ENCODE data around the gene IL16. TPM values are rescaled to one million over a fixed set of nuclear protein-coding genes. Genes with fewer than 3 reads are reported as not detected.

The IL16 gene
- total and polyA plus RNA-seq, 4 donors: 4.3 to 6.6 (median 5.1) TPM

DNA sequence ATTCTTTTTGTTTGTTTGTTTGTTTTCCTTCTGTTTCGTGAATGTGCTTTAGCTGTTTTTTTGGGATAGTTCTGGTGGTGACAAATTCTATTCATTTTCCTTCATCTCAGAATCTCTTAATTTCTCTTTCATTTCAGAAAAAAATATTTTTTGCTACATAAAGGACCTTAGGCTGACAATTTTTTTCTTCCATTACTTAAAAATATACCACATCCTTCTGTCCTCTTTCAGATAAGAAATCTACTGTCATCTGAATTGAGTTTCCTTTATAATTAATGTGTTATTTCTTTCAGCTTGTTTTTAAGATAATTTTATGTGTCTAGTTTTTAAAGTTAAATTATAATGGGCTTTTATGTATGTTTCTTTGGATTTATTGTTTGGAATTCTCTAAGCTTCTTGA is 47.6 kb downstream of the IL16 start:
- no peaks in the 10 kb centered on the region for H3K27me3 ChIP-seq (ENCODE audit: control insufficient read depth, insufficient read depth, low read length)
- H3K4me3 ChIP-seq (ENCODE audit: low read depth, low read length): no peak overlapping the region
- H3K36me3 ChIP-seq (ENCODE audit: control insufficient read depth, insufficient read depth, low read length): no peaks in the 10 kb centered on the region
- peaks cover 4% of the 10 kb centered on the region for H3K9me3 ChIP-seq (ENCODE audit: control insufficient read depth, insufficient read depth, low read length)
- H3K4me1 ChIP-seq (ENCODE audit: control insufficient read depth, insufficient read depth, low read length): no peaks in the 10 kb centered on the region
- no CpG with 5 or more reads among the region's 1 CpG for WGBS (ENCODE audit: insufficient coverage)
- DNase-seq (ENCODE audit: low read depth in 4 of 6, low spot score in 6 of 6): no peak
- no peak overlapping the region for H3K27ac ChIP-seq (ENCODE audit: low read depth, low read length)

DNA sequence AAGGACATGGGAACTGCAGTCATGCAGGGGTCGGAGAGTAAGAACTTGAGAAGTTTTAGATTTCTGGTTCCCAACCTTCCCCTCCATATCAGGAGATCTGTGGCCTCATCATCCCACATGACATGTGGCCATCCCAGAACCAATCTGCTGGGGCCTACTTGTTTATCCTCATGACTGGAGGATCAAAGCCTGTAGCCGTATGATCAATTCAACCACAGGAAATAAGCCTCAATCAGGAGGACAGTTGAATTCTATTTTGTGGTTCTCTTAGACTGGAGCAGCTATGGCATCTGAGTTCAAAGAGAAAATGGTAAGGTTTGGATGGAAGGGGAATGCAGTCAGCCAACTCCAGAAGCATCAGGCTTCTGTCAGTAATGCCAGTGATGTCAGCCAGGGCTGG is 57.2 kb downstream of the IL16 start:
- no peak for DNase-seq (ENCODE audit: low read depth in 4 of 6, low spot score in 6 of 6)
- WGBS (ENCODE audit: insufficient coverage): 86% methylated on average over 1 of the region's 2 CpGs

DNA sequence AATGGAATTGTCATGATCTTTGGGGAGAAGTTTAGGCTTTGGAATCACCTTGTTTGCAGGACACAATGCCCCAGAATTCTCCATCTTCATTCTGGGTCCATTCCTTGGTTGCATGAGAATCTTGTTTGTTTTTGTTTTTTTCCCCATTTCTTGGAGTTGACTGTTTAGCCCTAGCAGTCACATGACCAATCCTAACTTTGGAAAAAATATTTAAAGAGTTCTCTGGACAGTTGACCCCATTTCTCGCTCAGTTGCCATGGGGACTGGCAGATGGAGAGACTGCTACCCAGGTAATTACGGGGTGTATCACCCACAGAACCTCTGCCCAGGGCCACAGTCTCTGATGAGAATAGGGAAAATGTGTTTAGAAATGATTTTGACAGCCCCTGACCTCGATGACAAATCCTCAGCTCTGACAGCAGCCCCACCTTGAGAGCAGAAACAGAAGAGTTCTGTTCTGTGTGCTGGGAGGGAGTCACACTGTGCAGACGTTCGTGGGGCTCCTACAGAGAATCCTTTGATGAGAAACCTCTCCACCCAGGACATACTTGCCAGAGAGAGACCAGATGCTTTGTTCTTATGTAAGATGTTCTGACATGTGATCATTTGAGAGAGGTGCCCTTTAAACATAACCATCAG is 57.7 kb downstream of the IL16 start:
- DNase-seq (ENCODE audit: low read depth in 4 of 6, low spot score in 6 of 6): no peak
- no peak overlapping the region for H3K4me3 ChIP-seq (ENCODE audit: low read depth, low read length)
- no peaks in the 10 kb centered on the region for H3K4me1 ChIP-seq (ENCODE audit: control insufficient read depth, insufficient read depth, low read length)
- 38% methylated on average over 3 of the region's 5 CpGs for WGBS (ENCODE audit: insufficient coverage)
- H3K27ac ChIP-seq (ENCODE audit: low read depth, low read length): no peak overlapping the region
- H3K9me3 ChIP-seq (ENCODE audit: control insufficient read depth, insufficient read depth, low read length): no peaks in the 10 kb centered on the region
- no peaks in the 10 kb centered on the region for H3K27me3 ChIP-seq (ENCODE audit: control insufficient read depth, insufficient read depth, low read length)
- H3K36me3 ChIP-seq (ENCODE audit: control insufficient read depth, insufficient read depth, low read length): no peaks in the 10 kb centered on the region

More for the DNA sequence above, 57.2 kb downstream of the IL16 start:
- no peaks in the 10 kb centered on the region for H3K4me1 ChIP-seq (ENCODE audit: control insufficient read depth, insufficient read depth, low read length)
- no peaks in the 10 kb centered on the region for H3K27me3 ChIP-seq (ENCODE audit: control insufficient read depth, insufficient read depth, low read length)
- H3K4me3 ChIP-seq (ENCODE audit: low read depth, low read length): no peak overlapping the region
- no peaks in the 10 kb centered on the region for H3K36me3 ChIP-seq (ENCODE audit: control insufficient read depth, insufficient read depth, low read length)
- no peak overlapping the region for H3K27ac ChIP-seq (ENCODE audit: low read depth, low read length)
- H3K9me3 ChIP-seq (ENCODE audit: control insufficient read depth, insufficient read depth, low read length): no peaks in the 10 kb centered on the region

DNA sequence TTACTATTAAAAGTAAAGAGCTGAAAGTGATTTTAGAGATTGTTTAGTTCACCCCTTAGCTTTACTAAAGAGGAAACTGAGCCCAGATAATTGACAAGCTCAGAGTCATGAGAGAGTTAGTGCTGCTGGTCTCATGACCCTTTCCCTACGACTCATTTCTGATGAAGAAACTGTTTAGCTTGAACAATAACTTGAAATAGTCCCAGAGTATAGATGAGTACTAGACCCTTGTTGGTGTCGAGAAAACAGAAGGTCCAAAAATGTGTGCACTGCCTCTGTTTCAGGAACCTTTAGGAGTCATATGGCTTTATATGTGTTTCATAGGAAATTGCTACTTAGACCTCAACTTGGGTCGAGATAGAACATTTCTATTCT is 58.2 kb downstream of the IL16 start:
- no peaks in the 10 kb centered on the region for H3K36me3 ChIP-seq (ENCODE audit: control insufficient read depth, insufficient read depth, low read length)
- DNase-seq (ENCODE audit: low read depth in 4 of 6, low spot score in 6 of 6): no peak
- H3K9me3 ChIP-seq (ENCODE audit: control insufficient read depth, insufficient read depth, low read length): no peaks in the 10 kb centered on the region
- no peaks in the 10 kb centered on the region for H3K4me1 ChIP-seq (ENCODE audit: control insufficient read depth, insufficient read depth, low read length)
- no peak overlapping the region for H3K27ac ChIP-seq (ENCODE audit: low read depth, low read length)
- H3K4me3 ChIP-seq (ENCODE audit: low read depth, low read length): no peak overlapping the region
- no peaks in the 10 kb centered on the region for H3K27me3 ChIP-seq (ENCODE audit: control insufficient read depth, insufficient read depth, low read length)
- no CpG with 5 or more reads among the region's 3 CpGs for WGBS (ENCODE audit: insufficient coverage)

DNA sequence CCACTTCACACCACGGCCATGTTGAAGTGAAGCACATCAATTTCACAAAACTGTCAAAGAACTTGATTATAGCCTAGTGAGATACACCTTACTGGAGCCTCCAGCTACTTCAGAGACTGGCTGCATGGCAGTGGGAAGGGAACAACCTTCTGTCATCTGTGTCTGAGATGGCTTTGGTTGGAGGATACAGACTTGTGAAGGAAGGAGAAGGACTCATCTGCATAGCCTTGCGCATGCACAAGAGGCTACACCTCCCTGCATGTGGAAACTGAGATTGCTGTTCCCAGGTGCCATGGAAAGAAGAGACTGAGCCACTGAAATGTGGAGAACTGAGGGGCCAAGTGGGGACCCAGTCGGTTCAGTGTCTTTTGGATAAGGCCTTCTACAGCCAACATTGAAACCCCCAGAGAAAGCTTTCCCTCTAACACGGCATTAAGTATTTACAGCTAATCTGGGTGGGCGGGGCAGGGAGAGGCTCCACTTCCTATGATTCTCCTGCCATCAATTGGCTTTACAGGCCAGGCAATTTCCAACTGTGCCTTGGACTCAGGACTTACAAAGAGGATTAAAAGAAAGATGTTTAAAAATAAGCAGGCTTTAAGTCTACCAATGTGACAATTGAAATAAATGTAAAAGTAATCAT is 58.8 kb downstream of the IL16 start:
- DNase-seq (ENCODE audit: low read depth in 4 of 6, low spot score in 6 of 6): no peak
- Histone ChIP-seq H3K9me3 (ENCODE audit: control insufficient read depth, insufficient read depth, low read length) (no peaks in the 10 kb centered on the region), H3K4me1 (ENCODE audit: control insufficient read depth, insufficient read depth, low read length) (no peaks in the 10 kb centered on the region), H3K27me3 (ENCODE audit: control insufficient read depth, insufficient read depth, low read length) (no peaks in the 10 kb centered on the region), H3K36me3 (ENCODE audit: control insufficient read depth, insufficient read depth, low read length) (no peaks in the 10 kb centered on the region), H3K4me3 (ENCODE audit: low read depth, low read length) (no peak overlapping the region), H3K27ac (ENCODE audit: low read depth, low read length) (no peak overlapping the region)
- 95% methylated on average over 3 of the region's 5 CpGs for WGBS (ENCODE audit: insufficient coverage)

DNA sequence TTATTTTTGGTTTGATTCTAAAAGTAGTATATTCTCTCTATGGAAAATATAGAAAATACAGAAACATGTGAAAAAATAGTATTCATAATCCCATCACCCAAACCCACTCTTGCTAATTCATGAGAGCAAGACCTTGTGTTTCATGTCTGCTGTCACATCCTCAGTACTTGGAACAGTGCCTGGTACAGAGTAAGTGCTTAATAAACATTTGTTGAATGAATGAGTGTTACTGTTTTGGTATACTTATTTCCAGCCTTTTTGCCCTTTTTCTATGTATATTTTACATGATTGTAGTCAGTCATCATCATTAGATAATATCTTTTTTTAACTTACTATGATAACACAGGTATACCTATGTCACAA is 59.3 kb downstream of the IL16 start:
- H3K4me1 ChIP-seq (ENCODE audit: control insufficient read depth, insufficient read depth, low read length): no peaks in the 10 kb centered on the region
- H3K36me3 ChIP-seq (ENCODE audit: control insufficient read depth, insufficient read depth, low read length): no peaks in the 10 kb centered on the region
- H3K27me3 ChIP-seq (ENCODE audit: control insufficient read depth, insufficient read depth, low read length): no peaks in the 10 kb centered on the region
- no peak overlapping the region for H3K27ac ChIP-seq (ENCODE audit: low read depth, low read length)
- H3K9me3 ChIP-seq (ENCODE audit: control insufficient read depth, insufficient read depth, low read length): no peaks in the 10 kb centered on the region
- DNase-seq (ENCODE audit: low read depth in 4 of 6, low spot score in 6 of 6): no peak
- no peak overlapping the region for H3K4me3 ChIP-seq (ENCODE audit: low read depth, low read length)

DNA sequence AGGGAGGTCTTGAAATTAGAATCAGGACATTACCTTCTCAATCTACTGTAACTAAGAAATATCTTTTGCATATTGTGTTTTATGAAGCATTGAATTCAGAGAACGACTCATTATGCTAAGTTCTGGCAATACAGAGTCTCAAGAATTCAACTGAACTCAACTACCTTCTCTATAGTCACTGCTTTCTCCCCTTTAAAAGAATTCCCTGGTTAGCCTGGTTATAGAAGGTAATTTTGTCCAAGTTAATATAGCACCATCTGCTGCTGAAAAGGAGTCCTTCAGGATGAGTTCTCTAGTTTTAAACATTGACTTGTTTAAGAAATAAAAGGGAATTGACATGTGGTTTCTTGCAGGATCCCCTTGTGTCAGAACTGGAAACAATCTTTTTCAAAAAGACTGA is 60.2 kb downstream of the IL16 start:
- peak in 4 of 6 donors; percentile 4 to 84 (median 46) for DNase-seq (ENCODE audit: low read depth in 4 of 6, low spot score in 6 of 6)
- no peaks in the 10 kb centered on the region for H3K36me3 ChIP-seq (ENCODE audit: control insufficient read depth, insufficient read depth, low read length)
- no peaks in the 10 kb centered on the region for H3K27me3 ChIP-seq (ENCODE audit: control insufficient read depth, insufficient read depth, low read length)
- no peaks in the 10 kb centered on the region for H3K4me1 ChIP-seq (ENCODE audit: control insufficient read depth, insufficient read depth, low read length)
- no CpG with 5 or more reads among the region's 1 CpG for WGBS (ENCODE audit: insufficient coverage)
- no peaks in the 10 kb centered on the region for H3K9me3 ChIP-seq (ENCODE audit: control insufficient read depth, insufficient read depth, low read length)
- H3K27ac ChIP-seq (ENCODE audit: low read depth, low read length): no peak overlapping the region
- H3K4me3 ChIP-seq (ENCODE audit: low read depth, low read length): no peak overlapping the region

DNA sequence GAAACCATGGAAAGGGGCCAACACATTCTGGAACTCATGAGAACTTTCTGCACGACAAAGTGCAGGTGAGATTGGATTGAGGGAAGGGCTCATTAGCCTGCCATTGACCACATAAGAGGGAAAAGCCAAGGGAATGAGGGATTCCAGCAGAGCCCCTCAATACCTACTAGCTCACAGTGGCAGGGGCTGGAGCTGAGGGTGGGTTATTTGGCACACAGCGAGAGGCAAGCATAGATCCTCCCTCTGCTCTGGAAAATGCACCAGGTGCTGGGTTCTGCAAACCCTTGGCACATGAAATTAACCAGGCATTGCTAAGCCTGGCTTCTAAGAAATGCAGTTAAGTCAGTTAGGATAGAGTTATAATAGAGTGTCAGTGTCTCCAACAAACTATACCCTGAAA is 60.8 kb downstream of the IL16 start:
- Histone ChIP-seq H3K4me1 (ENCODE audit: control insufficient read depth, insufficient read depth, low read length) (no peaks in the 10 kb centered on the region), H3K27me3 (ENCODE audit: control insufficient read depth, insufficient read depth, low read length) (no peaks in the 10 kb centered on the region), H3K36me3 (ENCODE audit: control insufficient read depth, insufficient read depth, low read length) (no peaks in the 10 kb centered on the region), H3K9me3 (ENCODE audit: control insufficient read depth, insufficient read depth, low read length) (no peaks in the 10 kb centered on the region), H3K27ac (ENCODE audit: low read depth, low read length) (no peak overlapping the region), H3K4me3 (ENCODE audit: low read depth, low read length) (no peak overlapping the region)
- no peak for DNase-seq (ENCODE audit: low read depth in 4 of 6, low spot score in 6 of 6)
- WGBS (ENCODE audit: insufficient coverage): 40% methylated on average over 2 of the region's 2 CpGs

DNA sequence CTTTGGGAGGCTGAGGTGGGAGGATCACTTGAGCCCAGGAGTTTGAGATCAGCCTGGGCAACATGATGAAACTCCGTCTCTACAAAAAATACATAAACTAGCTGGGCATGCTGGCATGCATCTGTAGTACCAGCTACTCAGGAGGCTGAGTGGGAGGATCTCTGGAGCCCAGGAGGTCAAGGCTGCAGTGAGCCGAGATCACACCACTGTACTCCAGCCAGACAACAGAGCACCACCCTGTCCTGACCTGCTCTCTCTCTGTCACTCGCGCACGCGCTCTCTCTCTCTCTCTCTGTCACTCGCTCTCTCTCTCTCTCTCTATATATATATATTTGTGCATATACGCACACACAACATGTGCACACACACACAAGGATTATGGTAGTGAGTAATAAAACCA is 61.8 kb downstream of the IL16 start:
- H3K9me3 ChIP-seq (ENCODE audit: control insufficient read depth, insufficient read depth, low read length): no peaks in the 10 kb centered on the region
- no peak overlapping the region for H3K27ac ChIP-seq (ENCODE audit: low read depth, low read length)
- no peaks in the 10 kb centered on the region for H3K36me3 ChIP-seq (ENCODE audit: control insufficient read depth, insufficient read depth, low read length)
- no peaks in the 10 kb centered on the region for H3K27me3 ChIP-seq (ENCODE audit: control insufficient read depth, insufficient read depth, low read length)
- no peak overlapping the region for H3K4me3 ChIP-seq (ENCODE audit: low read depth, low read length)
- WGBS (ENCODE audit: insufficient coverage): no CpG with 5 or more reads among the region's 8 CpGs
- no peaks in the 10 kb centered on the region for H3K4me1 ChIP-seq (ENCODE audit: control insufficient read depth, insufficient read depth, low read length)
- DNase-seq (ENCODE audit: low read depth in 4 of 6, low spot score in 6 of 6): no peak

DNA sequence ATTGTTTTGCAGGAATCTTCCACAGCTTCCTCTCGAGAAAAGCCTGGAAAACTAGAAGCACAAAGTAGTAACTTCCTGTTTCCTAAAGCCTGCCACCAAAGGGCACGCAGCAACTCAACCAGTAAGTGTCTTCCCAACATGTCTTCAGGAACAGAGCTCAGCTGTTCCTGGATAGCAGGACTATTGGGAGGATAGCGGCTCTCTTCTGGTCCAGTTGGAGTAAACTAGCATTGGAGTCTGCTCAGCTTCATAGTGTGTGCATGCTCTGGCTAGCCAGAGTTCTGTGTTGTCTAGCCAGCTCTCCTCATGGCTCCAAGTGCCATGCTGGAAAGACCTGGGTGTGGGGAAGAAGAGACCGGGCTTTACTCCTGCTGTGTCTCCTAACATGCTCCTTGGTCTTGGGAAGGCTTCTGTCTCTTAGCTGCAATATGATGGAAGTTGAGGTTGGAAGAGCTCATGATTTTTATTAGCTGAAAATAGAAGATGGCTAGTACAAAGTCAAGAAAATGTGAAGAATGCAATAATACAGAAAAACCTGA is 63.1 kb downstream of the IL16 start:
- H3K9me3 ChIP-seq (ENCODE audit: control insufficient read depth, insufficient read depth, low read length): no peaks in the 10 kb centered on the region
- WGBS (ENCODE audit: insufficient coverage): 84% methylated on average over 4 of the region's 4 CpGs
- H3K27me3 ChIP-seq (ENCODE audit: control insufficient read depth, insufficient read depth, low read length): no peaks in the 10 kb centered on the region
- H3K36me3 ChIP-seq (ENCODE audit: control insufficient read depth, insufficient read depth, low read length): no peaks in the 10 kb centered on the region
- no peak overlapping the region for H3K27ac ChIP-seq (ENCODE audit: low read depth, low read length)
- H3K4me3 ChIP-seq (ENCODE audit: low read depth, low read length): no peak overlapping the region
- DNase-seq (ENCODE audit: low read depth in 4 of 6, low spot score in 6 of 6): no peak
- H3K4me1 ChIP-seq (ENCODE audit: control insufficient read depth, insufficient read depth, low read length): no peaks in the 10 kb centered on the region
